Right lobe of liver (tissue), 6 donors: ENCODE data around the gene ZSWIM5. TPM values are rescaled to one million over a fixed set of nuclear protein-coding genes. Genes with fewer than 3 reads are reported as not detected.
A peak's percentile ranks its signal among the peaks of the same experiment; 100 is the strongest.

Source experiments
- ATAC-seq, 4 donors: fragments of 200-7000 bp; cut with Tn5 transposase; one replicate each; pipeline ENCODE4 v1.9.1; 2020; ENCODE audit warnings: mild to moderate bottlenecking in 4 of 4, moderate library complexity in 4 of 4
- DNase-seq, 3 donors: peaks; one replicate each; pipeline ENCODE4 v3.0.0-alpha.2; 2020
- H3K27ac ChIP-seq, 3 donors: fragments of 200-600 bp; one replicate each; pipeline ENCODE4 v1.8.0; 2022
- H3K27me3 ChIP-seq, 2 donors: fragments of 200-600 bp; one replicate each; pipeline ENCODE4 v1.8.0; 2022
- H3K36me3 ChIP-seq, 4 donors: fragments of 200-600 bp; sonication (generic) in 1 of 4; one replicate each; pipeline versions ENCODE4 v1.5.1 to v1.8.0; 2017 to 2022; ENCODE audit warnings: control low read depth in 1 of 4
- H3K4me1 ChIP-seq, 4 donors: fragments of 200-600 bp; sonication (generic) in 1 of 4; one replicate each; pipeline versions ENCODE4 v1.5.1 to v1.8.0; 2017 to 2022; ENCODE audit warnings: control low read depth in 1 of 4
- H3K4me3 ChIP-seq, 3 donors: fragments of 200-600 bp; one replicate each; pipeline ENCODE4 v1.8.0; 2022
- H3K9me3 ChIP-seq, 4 donors: fragments of 200-600 bp; sonication (generic) in 1 of 4; one replicate each; pipeline versions ENCODE4 v1.5.1 to v1.8.0; 2017 to 2022; ENCODE audit warnings: control low read depth in 1 of 4
- CTCF ChIP-seq, 4 donors: fragments of 200-600 bp in 3 of 4; fragments of 450-650 bp in 1 of 4; IDR thresholded peaks; one replicate each; pipeline versions ENCODE4 v1.5.1 to v1.8.0; 2016 to 2022; ENCODE audit warnings: antibody characterized with exemption in 4 of 4, mild to moderate bottlenecking in 2 of 4
- POLR2A ChIP-seq: fragments of 450-650 bp; IDR thresholded peaks from one replicate; pipeline ENCODE4 v1.6.1; 2017; ENCODE audit warnings: antibody characterized with exemption, mild to moderate bottlenecking
- WGBS: methylation state at CpG from one replicate; pipeline ENCODE4 v1.1.6; 2018; ENCODE audit warnings: low coverage, low lambda C conversion rate; ENCODE audit not compliant: insufficient coverage; ENCODE audit errors: missing lambda C conversion rate; 5-methylcytosine and 5-hydroxymethylcytosine counted together
- intact Hi-C, 2 donors: fragments of 100-400 bp; cut with DNase I; formaldehyde crosslinking; loops; one replicate each; pipeline versions ENCODE4 v1.11.2 to v1.14.1; 2022
- total RNA-seq, 6 experiments: library from RNA; depleted of rRNA in 2 of 6; stranded (reverse); fragments of >200 nt in 2 of 6; fragmentation: NEBNext Ultra II Directional in 3 of 6; extraction: Animal tissue kit (Norgen Biotek cat#: 25700) in 3 of 6; gene quantifications; one replicate each; pipeline versions ENCODE4 v1.1.0 to v1.2.4, GENCODE V29; 2016 to 2023
- donor health status: DM: no; HTN: yes; CAD: no.
- donor health status: DM: no; HTN: no; CAD: no.
- donor health status: DM: no; HTN: no; CAD: no.
- donor health status: DM: no; HTN: yes; CAD: no.
- donor health status: DM: no; HTN: yes; CAD: no.

Gene ZSWIM5
- total RNA-seq, 6 experiments from 2014 or later = 0.18 to 0.46 (median 0.31) TPM

- H3K36me3 ChIP-seq = peaks cover 0 to 41% (median 22%) of the 10 kb centered on the region in 4 donors
- no peak for TF ChIP-seq CTCF (IDR thresholded peaks at IDR 0.05)
- peak; percentile 62 for TF ChIP-seq POLR2A
- WGBS = 3% methylated on average over 14 of the region's 21 CpGs
- DNase-seq (peak; percentile 88 to 93 (median 91)), ATAC-seq (peak; percentile 82 to 87 (median 83))
- H3K27me3 ChIP-seq = no peaks in the 10 kb centered on the region
- peaks cover 0 to 29% (median 14%) of the 10 kb centered on the region in 4 donors for H3K4me1 ChIP-seq
- peak within 1 kb of the TSS; percentile 48 to 75 (median 72) for H3K27ac ChIP-seq
- H3K4me3 ChIP-seq = peak within 1 kb of the TSS; percentile 87 to 100 (median 92)
- intact Hi-C loops = loop anchor here in 1 of 2 donors (10.0 kb wide), 1 partner anchor 483 kb away; the partner anchor contains the start of gene TESK2
- H3K9me3 ChIP-seq = no peaks in the 10 kb centered on the region
These were observed 194.4 kb downstream of the ZSWIM5 start, which contains the start of gene UROD for GRCh38 chr1:45011837-45012638. UROD (plus strand) TSS chr1:45012254; CDS start chr1:45012266, 12 bp downstream.

- DNase-seq = peak; percentile 88 to 91 (median 90)
- intact Hi-C loops = loop anchor here in 1 of 2 donors (10.0 kb wide), 1 partner anchor 484 kb away; the partner anchor contains the start of gene TESK2
- H3K36me3 ChIP-seq = peaks cover 3 to 50% (median 27%) of the 10 kb centered on the region in 4 donors
- peak within 1 kb of the TSS; percentile 87 to 100 (median 92) for H3K4me3 ChIP-seq
- H3K27ac ChIP-seq = peak within 1 kb of the TSS; percentile 48 to 75 (median 72)
- H3K9me3 ChIP-seq = no peaks in the 10 kb centered on the region
- 7% methylated on average over 4 of the region's 62 CpGs for WGBS
- no peaks in the 10 kb centered on the region for H3K27me3 ChIP-seq
- TF ChIP-seq POLR2A (peak; percentile 29), CTCF (IDR thresholded peaks at IDR 0.05) (no peak)
- peaks cover 0 to 29% (median 14%) of the 10 kb centered on the region in 4 donors for H3K4me1 ChIP-seq
- ATAC-seq = peak; percentile 73 to 86 (median 79)
These were observed 195.3 kb downstream of the ZSWIM5 start, which contains the start of gene HECTD3 for GRCh38 chr1:45010855-45011811. HECTD3 (minus strand) TSS chr1:45011324; CDS start chr1:45011257, 67 bp downstream.

GRCh38 chr1:45009956-45010854 lies 196.2 kb downstream of the ZSWIM5 start:
- peak overlapping the region; percentile 41 to 75 (median 48) for H3K27ac ChIP-seq
- DNase-seq (peak; percentile 80 to 88 (median 81)), ATAC-seq (peak; percentile 50 to 68 (median 62))

More at GRCh38 chr1:45009956-45010854, 196.2 kb downstream of the ZSWIM5 start:
- no peaks in the 10 kb centered on the region for H3K9me3 ChIP-seq
- peaks cover 3 to 58% (median 30%) of the 10 kb centered on the region in 4 donors for H3K36me3 ChIP-seq
- WGBS = 45% methylated on average over 11 of the region's 41 CpGs
- no peaks in the 10 kb centered on the region for H3K27me3 ChIP-seq
- intact Hi-C loops = loop anchor here in 1 of 2 donors (10.0 kb wide), 1 partner anchor 485 kb away; the partner anchor contains the start of gene TESK2
- peak overlapping the region; percentile 87 to 100 (median 92) for H3K4me3 ChIP-seq
- peaks cover 0 to 29% (median 14%) of the 10 kb centered on the region in 4 donors for H3K4me1 ChIP-seq
- no peak for TF ChIP-seq CTCF (IDR thresholded peaks at IDR 0.05)
- no peak for TF ChIP-seq POLR2A
